ENCODE results near the gene PARVA.

The PARVA gene

DNA sequence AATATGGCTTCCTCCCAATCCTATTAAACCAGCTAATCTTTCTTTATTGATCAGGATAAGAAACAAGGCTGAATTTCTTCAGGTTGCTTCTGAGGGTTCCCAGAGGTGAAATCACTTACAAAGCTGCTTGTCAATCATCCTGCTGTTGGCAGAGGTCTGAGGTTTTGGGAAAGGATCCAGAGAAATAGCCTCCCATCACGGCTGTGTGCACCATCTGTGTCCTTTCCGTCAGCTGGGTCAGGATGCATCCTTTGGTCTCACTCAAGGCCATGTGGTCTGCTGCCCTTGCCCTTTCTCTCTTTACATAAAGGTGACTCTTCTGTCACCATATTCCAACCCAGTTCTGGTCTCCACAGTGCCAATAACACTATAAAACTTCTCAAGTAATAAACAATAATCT is 183.5 kb downstream of the PARVA start:
- no peak for DNase-seq

- DNase-seq: no peak
These were observed 186.6 kb downstream of the PARVA start for GRCh38 chr11:12564012-12564411.

DNA sequence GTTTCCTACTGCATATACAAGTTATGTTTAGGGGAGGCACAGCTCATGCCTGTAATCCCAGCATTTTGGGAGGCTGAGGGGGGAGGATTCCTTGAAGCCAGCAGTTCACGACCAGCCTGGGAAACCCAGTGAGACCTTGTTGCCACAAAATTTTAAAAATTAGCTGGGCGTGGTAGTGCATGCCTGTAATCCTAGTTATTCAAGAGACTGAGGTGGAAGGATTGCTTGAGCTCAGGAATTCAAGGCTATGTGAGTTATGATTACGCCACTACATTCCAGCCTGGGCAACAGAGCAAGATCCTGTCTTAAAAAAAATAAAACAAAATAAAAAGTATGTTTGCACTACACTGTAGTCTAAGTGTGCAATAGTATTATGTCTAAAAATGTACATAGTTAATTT is 188.0 kb downstream of the PARVA start:
- DNase-seq: no peak

DNA sequence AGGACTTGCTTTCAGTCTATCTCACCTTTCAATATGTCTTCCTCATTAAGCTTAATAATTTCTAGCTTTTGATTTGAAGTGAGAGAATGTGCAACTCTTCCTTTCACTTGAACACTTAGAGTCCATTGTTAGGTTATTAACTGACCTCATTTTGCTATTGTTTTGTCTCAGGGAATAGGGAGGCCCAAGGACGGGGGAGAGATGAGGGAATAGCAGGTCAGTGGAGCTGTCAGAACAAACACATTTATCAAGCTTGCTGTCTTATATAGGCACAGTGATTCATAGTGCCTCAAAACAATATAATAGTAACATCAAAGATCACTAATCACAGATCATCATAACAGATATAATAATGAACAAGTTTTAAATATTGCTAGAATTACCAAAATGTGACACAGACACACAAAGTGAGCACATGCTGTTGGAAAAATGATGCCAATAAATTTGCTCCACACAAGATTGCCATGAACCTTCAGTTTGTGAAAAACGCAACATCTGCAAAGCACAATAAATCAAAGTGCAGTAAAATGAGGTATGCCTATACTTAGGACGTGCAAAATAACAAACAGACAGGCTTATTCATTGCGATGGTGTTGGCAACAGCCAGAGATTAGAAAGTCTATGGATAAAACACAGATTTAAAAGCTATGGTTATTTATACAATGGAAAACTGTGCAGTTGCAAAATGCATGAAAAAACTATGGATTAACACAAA is 190.5 kb downstream of the PARVA start:
- DNase-seq: no peak

- DNase-seq: no peak
These were observed 192.4 kb downstream of the PARVA start for GRCh38 chr11:12569499-12570425.

DNA sequence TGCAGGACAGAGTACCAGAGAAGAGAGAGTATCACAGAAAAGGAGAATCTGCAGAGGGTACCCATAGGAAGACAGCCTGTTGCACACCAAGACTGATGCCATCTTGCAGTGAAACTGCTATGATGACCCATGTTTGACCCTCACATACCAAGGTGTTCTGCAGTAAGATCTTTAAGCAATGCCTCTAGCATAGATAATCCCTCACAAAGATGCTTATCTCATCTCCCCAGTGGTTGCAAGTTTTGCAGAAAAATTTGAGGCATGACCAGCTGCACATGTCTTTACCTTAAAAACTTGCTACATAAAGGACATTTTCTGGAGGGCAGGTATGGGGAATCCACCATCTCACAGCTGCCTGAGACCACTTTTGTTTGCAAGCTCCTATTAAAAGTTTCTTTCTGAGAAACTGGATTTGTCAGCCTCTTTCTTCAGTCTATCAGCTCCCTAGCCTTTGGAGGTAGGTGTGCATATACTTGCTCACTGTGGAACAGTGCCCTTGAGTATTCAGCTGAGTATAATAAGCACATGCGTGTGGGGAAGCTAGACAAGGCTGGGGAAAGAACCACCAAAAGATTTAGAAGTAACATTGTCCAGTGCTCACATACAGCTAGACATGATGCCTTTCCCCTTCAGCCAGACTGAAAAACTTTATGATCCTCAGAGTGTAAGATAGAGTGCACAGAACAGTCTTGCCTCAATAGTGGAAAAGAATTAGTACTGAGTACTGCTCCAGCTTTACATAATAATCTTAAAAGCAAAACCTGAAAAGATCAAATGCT is 196.5 kb downstream of the PARVA start:
- DNase-seq: no peak

- peak; percentile 11 for DNase-seq
These were observed 200.6 kb downstream of the PARVA start for GRCh38 chr11:12577725-12578644.

DNA sequence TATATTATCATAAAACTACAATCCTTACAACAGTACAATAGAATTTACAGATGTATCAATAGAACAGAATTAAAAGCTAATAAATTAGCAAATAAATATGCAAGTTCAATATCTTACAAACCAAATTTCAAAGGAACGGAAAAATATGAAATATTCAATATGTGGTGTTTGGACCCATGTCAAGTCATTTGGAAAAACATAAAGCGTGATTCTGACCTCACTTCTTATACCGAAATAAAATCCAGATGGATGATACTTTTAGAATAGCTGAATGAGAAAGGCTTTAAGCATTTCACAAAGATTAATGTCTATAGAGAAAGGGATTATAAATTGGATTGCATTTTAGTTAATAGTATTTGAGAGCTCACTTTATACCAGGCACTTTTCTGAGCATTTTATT is 204.0 kb downstream of the PARVA start:
- DNase-seq: no peak

DNA sequence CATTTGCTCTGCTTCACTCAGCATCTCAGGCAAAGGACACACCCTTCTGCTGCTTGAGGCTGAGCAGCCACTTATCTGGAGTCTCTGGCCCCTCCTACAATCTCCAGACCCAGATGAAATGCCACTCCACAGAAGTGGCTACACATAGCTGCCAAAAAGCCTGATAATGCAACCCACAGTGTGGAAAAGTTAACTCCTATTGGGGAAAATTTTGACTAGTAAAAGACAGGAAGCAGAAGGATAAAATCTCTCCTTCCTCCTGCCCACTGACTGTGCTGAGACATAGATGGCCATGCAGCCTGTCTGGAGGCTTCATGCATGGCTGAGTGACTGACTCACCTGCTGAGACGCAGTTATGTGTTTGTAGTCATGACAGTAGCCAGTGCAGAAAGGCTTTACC is 204.6 kb downstream of the PARVA start:
- peak; percentile 94 for DNase-seq

Data from DMS53 (cell line).